ENCODE data around the gene USP12.

USP12 gene

DNA sequence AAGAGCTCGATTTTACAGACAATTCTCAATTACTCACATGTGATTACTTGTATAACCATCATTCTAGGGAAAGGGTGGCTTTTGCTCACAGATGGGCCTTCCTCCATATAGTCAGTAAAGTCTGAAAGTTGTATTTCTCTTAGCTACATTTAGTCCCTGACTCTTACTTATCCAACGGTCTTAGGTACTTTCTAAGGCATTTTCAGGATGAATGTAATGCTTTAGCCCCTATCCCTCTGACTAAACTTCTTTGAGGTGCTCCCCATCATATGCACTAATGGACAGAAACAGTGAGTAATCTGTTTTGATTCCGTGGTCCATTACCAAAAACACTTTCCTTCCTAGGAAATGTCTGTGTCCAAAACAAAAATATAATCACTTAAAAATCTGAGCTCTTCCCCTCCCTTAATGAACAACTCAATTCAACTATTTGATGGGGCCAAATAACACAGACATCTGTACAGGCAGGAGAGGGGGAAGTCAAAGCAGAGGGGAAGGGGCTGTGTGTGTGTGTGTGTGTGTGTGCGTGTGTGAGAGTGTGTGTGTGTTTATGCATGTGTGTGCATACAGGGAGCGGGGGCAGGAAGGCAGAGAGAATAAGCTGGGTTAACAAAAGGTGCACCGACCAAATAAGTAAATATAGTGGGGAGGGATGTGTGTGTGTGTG is 84.9 kb downstream of the USP12 start:
- Histone ChIP-seq H3K79me2 (ENCODE audit: insufficient read depth, low read length) (no peaks in the 10 kb centered on the region), H4K20me1 (ENCODE audit: insufficient read depth, low read length) (no peaks in the 10 kb centered on the region), H3F3A (ENCODE audit: insufficient read depth, low read length) (no peaks in the 10 kb centered on the region), H3K36me3 (ENCODE audit: insufficient read depth, low read length) (no peaks in the 10 kb centered on the region), H3K27me3 (ENCODE audit: insufficient read depth, low read length) (no peaks in the 10 kb centered on the region), H3K4me2 (ENCODE audit: low read length) (no peak overlapping the region), H3K9me3 (ENCODE audit: low read length) (no peaks in the 10 kb centered on the region), H3K9me2 (ENCODE audit: low read depth, low read length) (no peaks in the 10 kb centered on the region), H2AFZ (ENCODE audit: low read length) (no peak overlapping the region), H3K27ac (ENCODE audit: low read depth, low read length, poor library complexity, severe bottlenecking) (no peak overlapping the region), H3K4me1 (ENCODE audit: insufficient read depth, low read length, severe bottlenecking) (no peaks in the 10 kb centered on the region), H3K4me3 (ENCODE audit: low read depth, low read length, poor library complexity, severe bottlenecking) (no peak overlapping the region), H3K9ac (ENCODE audit: low read length) (no peak overlapping the region)
- TF ChIP-seq EZH2 (IDR thresholded peaks at IDR 0.05; ENCODE audit: borderline replicate concordance, low read length): no peak
- TF ChIP-seq, protein P1, sequence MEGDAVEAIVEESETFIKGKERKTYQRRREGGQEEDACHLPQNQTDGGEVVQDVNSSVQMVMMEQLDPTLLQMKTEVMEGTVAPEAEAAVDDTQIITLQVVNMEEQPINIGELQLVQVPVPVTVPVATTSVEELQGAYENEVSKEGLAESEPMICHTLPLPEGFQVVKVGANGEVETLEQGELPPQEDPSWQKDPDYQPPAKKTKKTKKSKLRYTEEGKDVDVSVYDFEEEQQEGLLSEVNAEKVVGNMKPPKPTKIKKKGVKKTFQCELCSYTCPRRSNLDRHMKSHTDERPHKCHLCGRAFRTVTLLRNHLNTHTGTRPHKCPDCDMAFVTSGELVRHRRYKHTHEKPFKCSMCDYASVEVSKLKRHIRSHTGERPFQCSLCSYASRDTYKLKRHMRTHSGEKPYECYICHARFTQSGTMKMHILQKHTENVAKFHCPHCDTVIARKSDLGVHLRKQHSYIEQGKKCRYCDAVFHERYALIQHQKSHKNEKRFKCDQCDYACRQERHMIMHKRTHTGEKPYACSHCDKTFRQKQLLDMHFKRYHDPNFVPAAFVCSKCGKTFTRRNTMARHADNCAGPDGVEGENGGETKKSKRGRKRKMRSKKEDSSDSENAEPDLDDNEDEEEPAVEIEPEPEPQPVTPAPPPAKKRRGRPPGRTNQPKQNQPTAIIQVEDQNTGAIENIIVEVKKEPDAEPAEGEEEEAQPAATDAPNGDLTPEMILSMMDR (IDR thresholded peaks at IDR 0.05; ENCODE audit: low read length): no peak

DNA sequence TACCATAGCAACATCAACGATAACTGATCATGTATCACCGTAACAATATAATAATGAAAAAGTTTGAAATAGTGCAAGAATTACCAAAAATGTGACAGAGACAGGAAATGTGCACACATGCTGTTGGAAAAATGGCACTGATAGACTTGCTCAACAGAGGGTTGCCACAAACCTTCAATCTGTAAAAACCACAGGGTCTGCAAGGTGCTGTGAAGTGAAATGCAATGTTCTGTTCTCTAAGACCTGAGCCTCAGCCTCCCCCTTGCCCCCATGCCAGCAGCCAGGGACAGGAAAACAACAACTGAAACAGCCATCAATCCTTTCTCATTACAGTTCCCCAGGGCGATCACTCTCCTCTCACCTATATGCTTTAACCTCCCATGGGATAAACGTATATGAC is 88.4 kb downstream of the USP12 start:
- TF ChIP-seq, protein P1 (IDR thresholded peaks at IDR 0.05; ENCODE audit: low read length): no peak
- TF ChIP-seq EZH2 (IDR thresholded peaks at IDR 0.05; ENCODE audit: borderline replicate concordance, low read length): no peak
- Histone ChIP-seq H3K36me3 (ENCODE audit: insufficient read depth, low read length) (no peaks in the 10 kb centered on the region), H3K27ac (ENCODE audit: low read depth, low read length, poor library complexity, severe bottlenecking) (no peak overlapping the region), H3K4me2 (ENCODE audit: low read length) (no peak overlapping the region), H3K9ac (ENCODE audit: low read length) (no peak overlapping the region), H3K9me3 (ENCODE audit: low read length) (no peaks in the 10 kb centered on the region), H4K20me1 (ENCODE audit: insufficient read depth, low read length) (no peaks in the 10 kb centered on the region), H3K4me1 (ENCODE audit: insufficient read depth, low read length, severe bottlenecking) (no peaks in the 10 kb centered on the region), H3F3A (ENCODE audit: insufficient read depth, low read length) (no peaks in the 10 kb centered on the region), H3K9me2 (ENCODE audit: low read depth, low read length) (no peaks in the 10 kb centered on the region), H3K79me2 (ENCODE audit: insufficient read depth, low read length) (no peaks in the 10 kb centered on the region), H3K4me3 (ENCODE audit: low read depth, low read length, poor library complexity, severe bottlenecking) (no peak overlapping the region), H2AFZ (ENCODE audit: low read length) (no peak overlapping the region), H3K27me3 (ENCODE audit: insufficient read depth, low read length) (no peaks in the 10 kb centered on the region)

DNA sequence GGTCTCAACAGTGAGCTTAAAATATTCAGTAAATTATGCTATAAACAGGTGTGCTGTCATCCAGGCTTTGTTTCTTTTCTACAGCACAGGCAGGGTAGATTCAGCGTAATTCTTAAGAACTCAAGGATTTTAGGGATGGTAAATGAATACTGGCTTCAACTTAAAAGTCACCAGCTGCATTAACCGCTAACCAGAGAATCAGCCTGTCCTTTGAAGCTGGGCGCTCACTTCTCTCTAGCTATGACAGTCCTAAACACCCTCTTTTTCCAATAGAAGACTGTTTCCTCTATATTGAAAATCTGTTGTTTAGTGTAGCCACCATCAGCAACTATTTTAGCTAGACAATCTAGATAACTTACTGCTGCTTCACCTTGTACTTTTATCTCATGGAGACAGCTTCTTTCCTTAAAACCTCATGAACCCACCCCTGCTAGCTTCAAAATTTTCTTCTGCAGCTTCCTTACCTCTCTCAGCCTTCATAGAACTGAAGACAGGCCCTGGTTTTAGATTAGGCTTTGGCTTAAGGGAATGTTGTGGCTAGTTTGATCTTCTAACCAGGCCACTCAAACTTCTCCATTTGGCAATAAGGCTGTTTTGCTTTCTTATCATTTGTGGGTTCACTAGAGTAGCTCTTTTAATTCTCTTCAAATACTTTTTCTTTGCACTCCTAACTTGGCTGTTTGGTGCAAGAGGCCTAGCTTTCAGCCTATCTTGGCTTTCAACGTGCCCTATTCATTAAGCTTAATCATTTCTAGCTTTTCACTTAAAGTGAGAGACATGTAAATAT is 89.5 kb downstream of the USP12 start:
- H3K9ac ChIP-seq (ENCODE audit: low read length): no peak overlapping the region
- H3K4me3 ChIP-seq (ENCODE audit: low read depth, low read length, poor library complexity, severe bottlenecking): no peak overlapping the region
- H2AFZ ChIP-seq (ENCODE audit: low read length): no peak overlapping the region
- H3K27me3 ChIP-seq (ENCODE audit: insufficient read depth, low read length): no peaks in the 10 kb centered on the region
- no peaks in the 10 kb centered on the region for H3K9me3 ChIP-seq (ENCODE audit: low read length)
- H3K4me1 ChIP-seq (ENCODE audit: insufficient read depth, low read length, severe bottlenecking): no peaks in the 10 kb centered on the region
- H3K27ac ChIP-seq (ENCODE audit: low read depth, low read length, poor library complexity, severe bottlenecking): no peak overlapping the region
- TF ChIP-seq EZH2 (IDR thresholded peaks at IDR 0.05; ENCODE audit: borderline replicate concordance, low read length): no peak
- TF ChIP-seq, protein P1 (IDR thresholded peaks at IDR 0.05; ENCODE audit: low read length): no peak
- no peaks in the 10 kb centered on the region for H4K20me1 ChIP-seq (ENCODE audit: insufficient read depth, low read length)
- no peaks in the 10 kb centered on the region for H3K9me2 ChIP-seq (ENCODE audit: low read depth, low read length)
- no peaks in the 10 kb centered on the region for H3K36me3 ChIP-seq (ENCODE audit: insufficient read depth, low read length)
- no peaks in the 10 kb centered on the region for H3F3A ChIP-seq (ENCODE audit: insufficient read depth, low read length)
- no peak overlapping the region for H3K4me2 ChIP-seq (ENCODE audit: low read length)
- no peaks in the 10 kb centered on the region for H3K79me2 ChIP-seq (ENCODE audit: insufficient read depth, low read length)
